ENCODE results near the gene ARMC7. TPM values are rescaled to one million over a fixed set of nuclear protein-coding genes. Genes with fewer than 3 reads are reported as not detected.
"Not testable (repeated sequence)": the region's sequence is repeated elsewhere in the genome, so short reads cannot be mapped to it uniquely, and the experiment has no call there.

ARMC7 gene
- polyA plus RNA-seq (2013, experiment 1 of 2; ENCODE audit: insufficient read length): 7.9 TPM
- polyA plus RNA-seq (2013, experiment 2 of 2; ENCODE audit: insufficient read length): 7.8 TPM

DNA sequence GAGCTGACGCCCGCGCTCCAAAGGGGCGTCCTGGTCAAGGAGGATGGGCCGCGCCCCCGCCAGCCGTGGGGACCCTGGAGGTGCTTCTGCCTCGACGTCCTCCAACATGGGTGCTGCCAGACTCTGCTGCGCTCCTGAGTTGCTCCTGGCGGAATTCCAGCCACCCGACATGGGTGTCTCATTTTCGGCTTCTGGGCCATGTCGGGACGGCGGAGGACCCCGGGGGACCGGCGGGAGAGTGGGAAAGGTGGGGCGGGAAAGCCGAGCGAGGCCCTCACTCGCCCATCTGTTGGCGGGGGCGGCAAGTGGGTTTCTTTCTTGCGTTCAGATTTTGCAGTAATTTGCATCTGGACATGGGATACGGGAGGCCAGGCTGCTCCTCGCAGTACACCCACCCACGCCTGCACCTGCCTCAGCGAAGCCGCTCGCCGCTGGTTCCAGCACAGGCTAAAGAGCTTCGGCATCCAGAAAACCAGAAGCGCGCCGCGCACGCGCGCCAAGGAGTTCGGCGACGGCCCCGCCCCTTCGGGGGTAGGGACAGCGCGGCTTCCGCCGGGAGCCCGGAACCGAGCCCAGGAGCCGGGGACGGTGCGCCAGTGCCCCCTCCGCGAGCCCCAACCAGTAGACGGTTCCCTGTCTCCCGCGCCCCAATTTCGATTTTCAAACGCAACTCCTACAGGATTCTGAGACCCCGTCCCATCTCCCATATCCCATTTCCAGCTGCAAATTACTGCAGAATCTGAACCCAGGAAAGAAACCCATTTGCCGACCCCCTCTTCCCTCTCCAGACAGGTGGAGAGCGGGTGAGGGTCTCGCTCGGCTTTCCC is at the start of gene ARMC7:
ARMC7 (plus strand) TSS at position 563 of the 827 bp plus-strand sequence. CDS start 320 bp downstream, outside the sequence.
- DNase-seq: peak; percentile 82

DNA sequence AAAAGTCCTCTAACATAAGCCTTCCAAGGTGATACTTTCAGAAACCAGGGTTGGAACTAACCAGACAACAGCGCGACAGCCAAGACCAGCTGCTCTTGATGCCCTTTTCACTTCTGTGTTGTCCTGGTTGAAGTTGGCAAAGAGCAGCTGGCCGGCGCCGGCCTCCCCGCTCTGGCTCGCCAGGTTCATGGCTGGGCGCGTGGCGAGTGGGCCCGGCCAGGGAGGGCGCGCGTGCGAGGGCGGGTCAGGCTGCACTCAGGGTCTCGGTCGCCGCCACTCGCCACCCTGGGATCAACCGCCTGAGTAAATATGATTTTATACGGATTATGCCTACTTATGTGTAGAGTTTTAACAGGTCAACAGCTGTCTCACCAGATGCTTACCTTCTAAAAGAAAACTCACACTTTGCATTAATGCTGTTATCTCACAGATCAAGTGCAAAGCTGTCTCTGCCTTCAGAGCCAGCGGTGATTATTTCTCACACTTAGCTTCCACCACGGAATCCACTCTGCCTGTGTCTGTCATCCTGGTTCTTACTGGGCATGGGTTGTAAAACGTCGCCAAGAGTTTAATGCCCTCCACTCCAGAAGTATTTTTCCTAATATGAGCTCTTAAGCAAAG is 49.2 kb upstream of the ARMC7 start:
- DNase-seq: no peak

DNA sequence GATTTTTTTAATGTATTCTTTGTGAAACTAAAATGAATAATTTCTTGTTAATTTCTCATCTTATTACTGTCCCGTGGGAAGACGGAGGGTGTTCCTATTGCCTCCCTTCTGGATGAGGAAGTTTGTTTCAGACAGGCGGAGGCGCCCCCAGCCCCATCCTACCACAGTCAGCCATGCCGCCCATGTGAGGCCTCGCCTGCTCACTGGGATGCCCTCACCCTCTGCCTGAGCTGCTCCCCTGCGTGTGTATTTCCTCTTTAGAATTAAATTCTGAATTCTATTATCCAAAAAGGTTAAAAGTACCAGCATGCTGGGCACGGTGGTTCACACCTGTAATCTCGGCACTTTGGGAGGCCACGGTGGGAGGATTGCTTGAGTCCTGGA is 48.7 kb upstream of the ARMC7 start:
- no peak for DNase-seq

DNA sequence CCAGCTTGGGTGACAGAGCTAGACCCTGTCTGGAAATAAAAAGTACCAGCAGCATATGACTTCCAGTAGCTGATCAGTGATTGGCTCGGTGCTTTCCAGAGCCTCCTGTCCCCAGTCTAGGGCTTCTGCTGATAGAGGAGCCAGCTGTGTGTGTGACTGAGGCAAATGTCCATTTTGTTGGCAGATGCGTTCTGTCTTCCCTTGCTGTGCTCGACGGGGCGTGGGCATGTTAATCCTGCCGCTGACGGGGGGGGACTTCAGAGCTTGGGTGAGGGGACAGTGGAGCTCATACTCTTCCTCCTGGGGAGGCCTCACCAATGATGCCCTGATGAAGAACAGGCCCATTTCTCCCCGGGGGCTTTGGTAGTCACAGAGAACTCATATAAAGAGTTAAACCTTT is 48.2 kb upstream of the ARMC7 start:
- no peak for DNase-seq

DNA sequence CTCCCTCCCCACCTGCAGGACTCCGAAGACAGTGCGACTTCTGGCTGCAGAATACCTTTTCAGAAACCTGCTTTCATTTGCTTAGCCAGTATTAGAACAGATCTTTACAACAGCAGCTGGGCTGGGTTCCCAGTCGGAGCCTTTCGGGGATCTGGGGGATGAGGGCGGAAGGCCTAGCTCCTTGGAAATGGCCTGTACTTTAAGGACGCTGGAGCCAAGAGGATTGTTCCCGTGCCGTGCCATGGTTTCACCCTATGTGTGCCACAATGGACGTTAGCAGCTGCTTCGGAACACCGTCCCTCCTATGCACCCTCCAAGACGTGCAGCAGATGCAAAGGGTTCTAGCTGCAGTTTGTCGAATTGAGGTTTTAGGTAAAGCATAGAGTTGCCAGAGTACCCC is 46.6 kb upstream of the ARMC7 start:
- no peak for DNase-seq

DNA sequence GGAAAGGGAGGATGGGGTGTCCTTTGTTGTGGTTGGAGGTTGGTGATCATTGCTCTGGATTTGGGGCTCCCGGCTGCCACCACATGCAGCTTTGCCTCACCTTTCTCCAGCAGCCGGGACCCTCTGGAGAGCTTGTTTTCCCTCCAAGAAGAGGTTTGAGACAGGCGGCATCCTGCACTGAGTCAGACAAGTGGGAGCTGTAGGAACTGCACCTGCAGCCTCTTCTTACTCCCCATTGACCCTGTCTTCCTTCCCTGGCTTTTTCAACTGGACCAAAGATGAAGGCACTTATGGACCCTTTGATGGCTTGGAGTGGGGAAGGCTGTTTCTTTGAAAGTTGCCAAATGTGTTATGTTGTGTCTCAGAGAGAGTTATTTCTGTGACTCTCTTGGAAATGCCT is 46.1 kb upstream of the ARMC7 start:
- DNase-seq: no peak

DNA sequence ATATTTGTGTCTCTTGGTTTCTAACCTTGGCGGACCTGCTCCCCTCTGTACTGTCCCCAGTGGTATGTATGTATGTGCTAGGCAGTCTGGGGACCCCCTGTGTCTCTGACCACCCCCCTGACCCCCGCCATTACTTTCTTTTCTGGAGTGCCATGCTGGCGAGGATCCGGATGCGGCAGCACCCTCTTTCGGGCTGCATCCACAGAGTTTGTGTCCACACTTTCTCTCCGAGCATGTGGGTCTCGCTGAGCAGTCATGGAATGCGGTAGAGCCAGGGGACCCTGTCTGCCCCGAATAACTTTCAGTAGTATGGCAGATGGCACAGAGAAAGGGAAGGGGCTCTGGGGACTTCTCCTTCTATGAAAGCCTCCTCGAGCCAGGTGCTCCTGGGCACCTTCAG is 45.7 kb upstream of the ARMC7 start:
- no peak for DNase-seq

DNA sequence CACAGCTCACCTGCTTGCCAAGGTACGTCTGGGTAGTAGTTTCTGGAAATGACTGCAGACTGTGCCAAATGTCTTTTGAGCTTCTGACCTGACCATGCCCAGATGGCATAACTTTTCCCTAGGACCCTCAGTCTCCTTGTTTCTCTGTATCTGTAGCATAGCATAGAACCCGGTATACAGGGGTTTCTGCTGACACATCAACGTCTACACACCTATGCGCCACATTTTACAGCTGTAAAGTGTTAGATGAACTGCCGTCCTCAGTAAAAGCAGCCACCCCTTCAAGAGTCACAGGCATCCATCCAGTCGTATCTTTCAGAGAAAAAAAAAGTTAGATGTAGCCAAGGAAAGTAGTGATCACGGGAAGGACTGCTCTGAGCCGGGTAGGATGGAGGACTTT is 45.3 kb upstream of the ARMC7 start:
- DNase-seq: no peak

DNA sequence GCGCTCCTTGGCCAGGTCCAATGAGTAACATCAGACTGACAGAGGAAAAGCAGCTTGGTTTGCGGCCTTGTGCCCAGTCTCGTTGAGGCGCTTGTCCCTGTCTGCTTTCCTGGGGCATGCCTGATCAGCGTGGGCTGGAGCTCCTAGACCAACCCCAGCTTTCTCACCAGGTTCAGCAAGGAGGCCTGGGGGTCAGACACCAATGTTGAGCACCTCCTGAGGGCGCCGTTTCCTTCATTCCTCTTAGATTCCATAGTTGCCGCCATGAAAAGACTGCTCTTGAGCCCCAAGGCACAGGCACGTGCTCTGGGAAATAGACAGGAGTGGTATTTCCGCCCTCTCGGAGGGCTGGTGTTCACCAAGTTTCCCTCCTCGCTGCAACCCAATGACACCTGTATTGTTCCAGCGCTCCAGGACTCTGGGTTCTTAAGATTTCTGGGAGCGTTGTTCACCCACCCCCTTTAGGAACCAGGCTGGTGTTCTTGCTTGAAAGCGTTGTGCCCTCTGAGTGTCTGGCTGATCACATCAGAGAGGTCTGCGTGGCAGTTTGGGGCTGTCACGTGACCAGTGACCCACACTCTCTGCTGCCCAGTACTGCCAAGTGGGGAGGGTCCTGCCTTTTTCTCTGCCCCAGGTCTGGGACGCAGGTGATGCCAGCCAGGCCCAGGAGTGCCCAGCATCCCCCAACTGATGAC is 44.8 kb upstream of the ARMC7 start:
- no peak for DNase-seq

DNA sequence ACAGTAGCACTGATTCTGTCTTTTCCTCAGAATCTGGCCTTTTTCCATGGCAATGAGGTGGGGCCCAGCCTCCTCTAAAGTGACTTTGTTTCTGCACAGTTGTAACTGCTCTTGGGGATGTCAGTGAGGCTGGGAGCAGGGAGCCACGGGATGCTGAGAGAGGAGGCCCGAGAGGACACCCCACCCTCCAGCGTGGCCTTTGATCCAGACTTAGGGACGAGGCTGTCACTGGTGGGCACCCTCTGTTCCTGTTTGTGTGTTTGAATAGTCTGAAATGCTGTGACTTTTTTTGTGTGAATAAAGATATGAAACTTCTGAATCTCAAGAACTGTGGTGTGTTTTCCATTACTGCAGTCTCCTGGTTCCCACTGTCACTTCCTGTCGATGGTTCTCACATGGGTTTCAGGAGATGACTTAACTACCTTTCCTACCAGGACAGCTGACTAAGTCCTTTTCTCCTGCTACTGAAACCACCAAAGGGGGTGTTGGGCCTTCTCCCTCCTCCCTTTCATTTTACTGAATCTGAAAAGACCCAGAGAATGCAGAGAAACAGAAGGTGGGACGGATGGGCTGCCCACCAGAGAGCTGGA is 44.1 kb upstream of the ARMC7 start:
- DNase-seq: peak; percentile 33

DNA sequence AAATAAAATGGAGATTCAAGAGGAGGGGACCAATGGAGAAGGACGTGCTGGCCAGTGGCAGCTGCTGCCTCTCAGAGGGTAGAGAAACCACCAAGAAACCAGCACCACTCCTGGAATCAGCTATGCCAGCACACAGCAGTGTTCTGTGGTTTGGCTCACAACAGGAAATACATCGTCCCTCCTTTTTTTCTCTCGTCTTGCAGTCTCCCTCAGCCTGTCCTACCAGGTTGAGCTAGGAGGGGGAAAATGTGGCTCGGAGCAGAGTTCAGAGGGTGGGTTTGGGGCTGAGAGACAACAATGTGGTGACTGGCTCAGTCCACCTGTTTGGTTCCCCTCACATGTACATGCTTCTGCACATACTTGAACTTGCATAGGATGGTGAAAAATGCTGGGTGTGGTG is 41.9 kb upstream of the ARMC7 start:
- no peak for DNase-seq

DNA sequence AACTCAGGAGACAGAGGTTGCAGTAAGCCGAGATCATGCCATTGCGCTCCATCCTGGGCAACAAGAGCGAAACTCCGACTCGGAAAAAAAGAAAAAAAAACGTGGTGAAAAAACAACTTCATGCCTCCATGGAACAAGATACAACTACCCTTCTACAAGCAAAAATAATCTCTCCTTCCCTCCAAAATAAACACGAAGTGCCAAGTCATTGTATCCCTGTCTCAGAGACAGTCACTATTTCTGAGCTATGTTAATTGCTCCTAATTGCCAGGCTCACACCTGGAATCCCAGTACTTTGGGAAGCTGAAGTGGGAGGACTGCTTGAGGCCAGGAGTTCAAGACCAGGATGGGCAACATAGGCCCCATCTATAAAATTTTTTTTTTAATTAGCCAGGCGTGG is 41.0 kb upstream of the ARMC7 start:
- no peak for DNase-seq

DNA sequence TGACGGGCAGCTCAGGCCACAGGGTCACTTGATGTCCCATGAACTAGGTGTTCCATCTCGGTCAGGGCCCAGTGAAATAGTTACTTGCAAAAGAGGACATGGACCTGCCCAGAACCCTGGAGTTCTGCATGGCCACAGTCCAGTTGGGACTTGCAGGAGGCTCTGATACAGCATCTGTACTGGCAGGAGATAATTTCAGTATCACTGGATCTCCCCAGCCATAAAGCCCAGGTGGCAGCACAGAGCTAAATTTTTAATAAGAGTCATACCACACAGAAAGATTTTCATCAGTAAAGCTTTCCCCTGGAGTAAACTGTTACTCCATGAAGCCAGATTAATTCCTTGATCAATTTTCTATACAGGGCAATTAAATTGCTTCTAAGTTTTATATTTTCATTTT is 40.0 kb upstream of the ARMC7 start:
- DNase-seq: peak; percentile 34

DNA sequence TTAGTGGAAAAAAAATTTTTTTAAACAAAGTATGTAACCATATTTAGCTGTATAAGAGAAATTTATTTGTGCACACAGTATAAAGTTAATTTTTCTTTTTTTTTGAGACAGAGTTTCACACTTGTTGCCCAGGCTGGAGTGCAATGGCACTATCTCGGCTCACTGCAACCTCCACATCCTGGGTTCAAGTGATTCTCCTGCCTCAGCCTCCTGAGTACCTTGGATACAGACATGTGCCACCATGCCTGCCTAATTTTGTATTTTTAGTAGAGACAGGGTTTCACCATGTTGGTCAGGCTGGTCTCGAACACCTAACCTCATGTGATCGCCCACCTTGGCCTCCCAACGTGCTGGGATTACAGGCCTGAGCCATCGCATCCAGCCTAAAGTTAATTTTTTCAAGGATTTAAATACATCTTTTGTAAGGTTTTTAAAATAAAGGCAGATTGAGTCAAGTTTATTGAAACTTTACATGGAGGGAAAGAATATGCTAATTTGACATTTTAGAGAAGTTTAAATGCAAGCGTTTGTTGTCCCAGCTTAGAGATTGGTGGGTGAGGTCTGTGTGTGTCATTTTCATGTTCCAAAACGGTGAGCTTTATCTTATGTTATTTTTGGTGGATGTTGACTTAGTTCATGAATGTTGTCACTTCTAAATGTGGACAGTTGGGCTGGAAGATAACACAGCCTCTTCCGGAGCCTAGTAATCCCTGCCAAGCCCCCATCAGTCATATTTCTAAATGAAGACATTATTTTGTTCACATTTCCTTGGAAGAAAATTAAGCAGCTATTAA is 38.1 kb upstream of the ARMC7 start:
- not testable (repeated sequence) for DNase-seq

DNA sequence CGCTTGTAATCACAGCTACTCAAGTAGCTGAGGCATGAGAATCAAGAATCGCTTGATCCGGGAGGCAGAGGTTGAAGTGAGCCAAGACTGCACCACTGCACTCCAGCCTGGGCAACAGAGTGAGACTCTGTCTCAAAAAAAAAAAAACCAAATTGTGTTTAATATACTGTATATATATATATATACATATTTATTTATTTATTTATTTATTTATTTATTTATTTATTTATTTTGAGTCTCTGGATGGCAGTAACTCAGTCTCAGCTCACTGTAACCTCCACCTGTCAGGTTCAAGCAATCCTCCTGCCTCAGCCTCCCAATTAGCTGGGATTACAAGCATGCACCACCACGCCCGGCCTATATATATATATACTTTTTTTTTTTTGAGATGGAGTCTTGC is 36.9 kb upstream of the ARMC7 start:
- DNase-seq: not testable (repeated sequence)

DNA sequence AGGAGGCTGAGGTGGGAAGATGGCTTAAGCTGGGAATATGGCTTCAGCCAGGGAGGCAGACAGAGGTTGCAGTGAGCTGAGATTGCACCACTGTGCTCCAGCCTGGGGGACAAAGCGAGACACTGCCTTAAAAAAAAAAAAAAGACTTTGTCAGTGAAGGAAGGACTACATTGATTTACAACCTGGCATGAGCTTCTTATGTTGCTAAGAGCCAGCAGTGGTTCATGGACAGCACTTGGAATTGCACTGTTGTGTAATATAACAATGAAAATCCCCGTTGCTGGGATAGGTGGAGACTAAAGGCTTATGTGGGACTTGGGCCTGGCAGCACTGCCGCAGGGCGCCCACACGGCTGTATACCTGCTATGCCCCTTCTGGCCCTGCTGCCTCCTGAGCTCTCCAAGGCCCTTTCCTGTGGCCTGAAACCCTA is 36.1 kb upstream of the ARMC7 start:
- no peak for DNase-seq

DNA sequence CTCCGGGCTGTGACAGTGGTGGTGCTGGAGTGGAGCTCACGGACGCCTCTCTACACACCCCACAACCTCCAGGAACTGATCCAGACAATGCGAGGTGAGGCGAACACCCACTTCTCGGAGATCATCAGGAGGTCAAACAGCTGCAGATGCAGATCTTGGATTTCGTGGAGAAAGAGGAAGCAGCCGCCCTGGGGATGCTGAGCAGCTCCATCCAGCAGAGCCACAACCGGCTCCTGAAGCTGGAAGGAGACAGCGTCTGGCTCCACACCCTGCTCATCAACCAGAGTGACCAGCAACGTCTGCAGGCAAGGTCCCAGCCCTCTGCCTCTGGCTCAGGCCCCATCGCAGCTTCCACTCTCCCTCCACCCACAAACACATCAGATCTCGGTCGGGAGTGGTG is 35.2 kb upstream of the ARMC7 start:
- DNase-seq: no peak

DNA sequence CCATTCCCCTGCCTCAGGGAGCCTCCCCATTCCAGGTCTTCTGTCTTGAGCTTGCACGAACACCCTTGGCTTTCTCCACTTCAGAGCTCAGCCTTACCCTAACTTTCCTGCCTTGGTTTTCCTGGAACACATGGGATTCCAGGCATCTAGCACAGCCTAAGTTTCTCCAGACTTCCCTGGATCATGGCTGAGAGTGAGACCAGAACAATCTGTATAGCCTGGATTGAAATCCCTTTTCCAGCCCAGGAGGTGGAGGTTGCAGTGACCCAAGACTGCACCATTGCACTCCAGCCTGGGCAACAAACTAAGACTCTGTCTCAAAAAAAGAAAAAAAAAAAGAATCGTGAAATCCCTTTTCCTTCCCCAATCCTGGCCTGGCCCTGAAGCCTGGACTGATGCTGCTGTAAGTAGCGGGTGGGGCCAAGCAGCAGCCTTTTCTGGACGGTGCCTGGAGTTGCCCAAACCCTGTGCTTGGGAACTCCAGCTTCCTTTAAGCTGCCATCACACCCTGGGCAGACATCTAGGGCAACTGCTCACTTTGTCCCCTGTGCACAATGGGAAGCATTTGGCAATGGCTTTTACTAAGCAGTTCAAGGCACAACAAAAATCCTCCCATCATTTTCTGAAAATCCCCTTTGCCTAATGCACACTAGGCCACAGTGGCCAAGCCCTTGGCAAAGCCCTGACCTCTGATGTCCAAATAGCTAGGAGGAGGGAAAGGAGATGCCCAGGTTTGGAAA is 34.0 kb upstream of the ARMC7 start:
- DNase-seq: no peak

DNA sequence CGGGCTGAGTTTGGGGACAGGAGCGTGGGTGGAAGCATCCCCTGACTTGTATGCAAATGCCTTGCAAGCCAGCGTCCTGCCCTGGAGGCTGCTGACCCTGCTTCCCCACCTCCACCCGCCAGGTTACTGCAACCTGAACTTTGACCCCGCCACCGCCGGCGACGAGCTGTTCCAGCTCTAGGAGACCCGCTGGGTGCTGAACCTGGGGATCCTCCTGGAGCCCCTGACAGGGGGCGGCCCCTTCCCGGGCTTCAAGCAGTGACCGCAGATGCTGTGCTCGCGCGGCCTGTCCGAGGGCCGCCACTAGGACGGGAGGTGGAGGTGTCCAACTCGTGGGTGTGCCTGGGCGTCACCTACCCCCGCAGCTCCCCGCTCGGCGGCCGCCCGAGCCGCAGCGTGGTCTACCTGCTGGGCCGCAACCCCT is 32.7 kb upstream of the ARMC7 start:
- DNase-seq: no peak

DNA sequence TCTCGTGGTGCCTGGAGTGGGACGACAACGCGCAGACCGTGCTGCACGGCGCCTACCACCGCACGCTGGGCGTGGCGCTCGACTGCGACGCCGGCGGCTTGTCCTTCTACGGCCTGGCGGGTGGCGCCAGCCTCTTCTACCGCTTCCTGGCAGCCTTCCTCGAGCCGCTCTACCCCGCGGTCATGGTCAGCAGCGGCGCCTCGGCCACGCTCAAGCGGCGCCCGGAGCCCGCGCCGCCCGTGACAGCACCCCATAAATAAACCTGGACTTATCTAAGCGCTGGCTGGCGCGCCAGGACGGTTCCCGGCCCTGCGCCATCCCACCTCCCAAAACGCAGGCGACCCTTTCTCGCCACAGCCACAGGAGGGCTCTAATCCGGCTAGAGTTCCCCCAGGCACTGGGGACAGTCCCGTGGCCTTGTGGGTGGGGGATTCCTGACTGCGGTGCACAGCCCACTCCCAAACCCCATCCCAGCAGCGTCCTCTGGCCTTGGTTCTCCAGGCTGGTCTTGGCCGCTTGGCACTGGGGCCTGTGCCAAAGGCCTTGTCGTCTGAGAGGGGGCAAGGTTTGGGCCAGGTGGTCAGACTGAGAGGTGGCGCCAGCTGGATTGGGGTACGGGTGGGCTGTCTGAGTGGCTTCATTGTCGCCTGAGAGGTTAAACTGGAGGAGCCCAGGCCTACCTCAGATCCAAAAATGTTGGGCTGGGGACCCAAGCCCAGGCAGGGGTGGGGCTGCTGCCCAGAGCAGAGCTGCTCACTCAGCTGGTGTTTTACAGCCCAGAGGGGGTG is 32.1 kb upstream of the ARMC7 start:
- DNase-seq: peak; percentile 30

Measured in fibroblast of skin of scalp (primary cell).